ENCODE measurements around the gene FGGY. TPM values are rescaled to one million over a fixed set of nuclear protein-coding genes. Genes with fewer than 3 reads are reported as not detected.
"Not testable (repeated sequence)": the region's sequence is repeated elsewhere in the genome, so short reads cannot be mapped to it uniquely, and the experiment has no call there.

FGGY gene
- total RNA-seq, 1 donor from 2014 or later, result 9.0 TPM

DNA sequence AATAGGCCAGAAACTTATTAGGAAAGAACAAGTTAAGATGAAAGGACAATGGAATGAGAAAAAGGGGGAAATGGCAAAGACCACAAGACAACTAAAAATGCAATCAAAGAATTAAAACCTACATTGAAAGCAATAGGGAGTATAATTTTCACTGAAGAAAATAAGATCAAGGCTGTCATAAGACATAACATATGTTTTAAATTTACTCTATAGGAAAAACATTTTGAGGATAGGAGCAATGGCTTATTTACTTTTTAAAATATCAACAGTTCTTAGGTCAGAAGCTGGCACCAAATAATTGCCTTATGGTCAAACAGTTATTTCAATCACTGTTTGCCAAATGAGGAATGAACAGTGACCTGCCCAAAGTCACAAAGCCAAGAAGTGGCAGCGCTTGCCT, 346.6 kb downstream of the FGGY start:
- Mint-ChIP-seq H3K4me3 (ENCODE audit: unreplicated experiment) (no peak overlapping the region), H3K9me3 (ENCODE audit: low read depth) (peaks cover 4% of the 10 kb centered on the region), H3K36me3 (ENCODE audit: low read depth) (peaks cover 2% of the 10 kb centered on the region), H3K27me3 (ENCODE audit: low read depth) (no peaks in the 10 kb centered on the region), H3K4me1 (ENCODE audit: low read depth) (peaks cover 8% of the 10 kb centered on the region), H3K27ac (ENCODE audit: unreplicated experiment) (no peak overlapping the region)
- TF ChIP-seq, protein P1, sequence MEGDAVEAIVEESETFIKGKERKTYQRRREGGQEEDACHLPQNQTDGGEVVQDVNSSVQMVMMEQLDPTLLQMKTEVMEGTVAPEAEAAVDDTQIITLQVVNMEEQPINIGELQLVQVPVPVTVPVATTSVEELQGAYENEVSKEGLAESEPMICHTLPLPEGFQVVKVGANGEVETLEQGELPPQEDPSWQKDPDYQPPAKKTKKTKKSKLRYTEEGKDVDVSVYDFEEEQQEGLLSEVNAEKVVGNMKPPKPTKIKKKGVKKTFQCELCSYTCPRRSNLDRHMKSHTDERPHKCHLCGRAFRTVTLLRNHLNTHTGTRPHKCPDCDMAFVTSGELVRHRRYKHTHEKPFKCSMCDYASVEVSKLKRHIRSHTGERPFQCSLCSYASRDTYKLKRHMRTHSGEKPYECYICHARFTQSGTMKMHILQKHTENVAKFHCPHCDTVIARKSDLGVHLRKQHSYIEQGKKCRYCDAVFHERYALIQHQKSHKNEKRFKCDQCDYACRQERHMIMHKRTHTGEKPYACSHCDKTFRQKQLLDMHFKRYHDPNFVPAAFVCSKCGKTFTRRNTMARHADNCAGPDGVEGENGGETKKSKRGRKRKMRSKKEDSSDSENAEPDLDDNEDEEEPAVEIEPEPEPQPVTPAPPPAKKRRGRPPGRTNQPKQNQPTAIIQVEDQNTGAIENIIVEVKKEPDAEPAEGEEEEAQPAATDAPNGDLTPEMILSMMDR (IDR thresholded peaks at IDR 0.05), result no peak
- DNase-seq (ENCODE audit: low spot score), result no peak

DNA sequence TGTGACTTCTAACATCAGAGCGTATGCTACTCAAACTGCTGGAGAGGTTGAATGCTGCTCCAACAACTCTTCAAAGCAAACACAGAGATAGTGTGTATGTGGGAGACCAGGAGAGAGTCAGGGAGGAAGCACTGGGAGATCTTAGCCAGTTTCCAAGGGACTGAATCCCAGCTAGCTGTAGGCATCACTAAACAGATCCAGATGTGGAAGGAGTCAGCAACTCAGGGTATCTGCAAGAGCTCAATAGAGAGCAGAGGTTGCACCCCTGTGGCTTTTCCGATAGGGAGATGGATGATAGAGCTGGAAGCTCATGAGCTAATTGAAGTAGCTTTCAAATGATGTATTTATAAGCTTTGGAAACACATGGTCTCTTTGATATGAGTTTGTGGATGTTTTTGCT, 349.0 kb downstream of the FGGY start:
- H3K4me1 Mint-ChIP-seq (ENCODE audit: low read depth), result peaks cover 8% of the 10 kb centered on the region
- no peak overlapping the region for H3K4me3 Mint-ChIP-seq (ENCODE audit: unreplicated experiment)
- no peaks in the 10 kb centered on the region for H3K9me3 Mint-ChIP-seq (ENCODE audit: low read depth)
- DNase-seq (ENCODE audit: low spot score), result no peak
- no peaks in the 10 kb centered on the region for H3K36me3 Mint-ChIP-seq (ENCODE audit: low read depth)
- H3K27ac Mint-ChIP-seq (ENCODE audit: unreplicated experiment), result no peak overlapping the region
- TF ChIP-seq, protein P1 (IDR thresholded peaks at IDR 0.05), result no peak
- no peaks in the 10 kb centered on the region for H3K27me3 Mint-ChIP-seq (ENCODE audit: low read depth)

DNA sequence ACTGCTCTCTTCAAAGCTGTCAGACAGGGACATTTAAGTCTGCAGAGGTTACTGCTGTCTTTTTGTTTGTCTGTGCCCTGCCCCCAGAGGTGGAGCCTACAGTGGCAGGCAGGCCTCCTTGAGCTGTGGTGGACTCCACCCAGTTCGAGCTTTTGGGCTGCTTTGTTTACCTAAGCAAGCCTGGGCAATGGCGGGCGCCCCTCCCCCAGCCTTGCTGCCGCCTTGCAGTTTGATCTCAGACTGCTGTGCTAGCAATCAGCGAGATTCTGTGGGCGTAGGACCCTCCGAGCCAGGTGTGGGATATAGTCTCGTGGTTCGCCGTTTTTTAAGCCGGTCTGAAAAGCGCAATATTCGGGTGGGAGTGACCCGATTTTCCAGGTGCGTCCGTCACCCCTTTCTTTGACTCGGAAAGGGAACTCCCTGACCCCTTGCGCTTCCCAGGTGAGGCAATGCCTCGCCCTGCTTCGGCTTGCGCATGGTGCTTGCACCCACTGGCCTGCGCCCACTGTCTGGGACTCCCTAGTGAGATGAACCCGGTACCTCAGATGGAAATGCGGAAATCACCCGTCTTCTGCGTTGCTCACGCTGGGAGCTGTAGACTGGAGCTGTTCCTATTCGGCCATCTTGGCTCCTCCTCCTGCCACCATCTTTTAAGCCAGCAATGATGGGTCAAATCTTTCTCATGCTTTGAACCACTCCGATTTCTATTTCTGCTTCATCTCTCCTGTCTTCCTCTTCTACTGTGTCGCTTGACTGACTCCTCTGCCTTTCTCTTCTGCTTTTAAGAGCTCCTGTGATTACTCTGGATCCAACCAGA, 356.5 kb downstream of the FGGY start:
- H3K4me1 Mint-ChIP-seq (ENCODE audit: low read depth); H3K27ac Mint-ChIP-seq (ENCODE audit: unreplicated experiment); H3K4me3 Mint-ChIP-seq (ENCODE audit: unreplicated experiment): not testable (repeated sequence)

DNA sequence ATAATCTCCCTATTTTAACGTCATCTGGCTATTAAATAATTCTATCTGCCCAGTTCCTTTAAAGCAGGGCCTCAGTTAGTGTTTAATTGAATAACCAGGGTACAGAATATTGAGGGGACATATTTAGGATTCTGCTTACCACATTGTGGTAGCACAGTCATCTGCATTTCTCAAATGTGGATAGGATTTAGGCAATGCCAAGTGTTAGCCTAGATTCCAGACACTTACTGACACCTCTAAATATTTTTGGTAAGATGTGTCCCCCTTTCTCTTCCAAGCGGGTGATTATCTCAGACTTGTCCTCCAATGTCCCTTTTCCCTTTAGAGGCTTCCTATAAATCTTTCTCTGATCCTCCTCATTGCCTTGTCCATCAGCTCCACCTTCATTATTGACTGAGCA, 357.1 kb downstream of the FGGY start:
- Mint-ChIP-seq H3K4me3 (ENCODE audit: unreplicated experiment) (no peak overlapping the region), H3K27me3 (ENCODE audit: low read depth) (no peaks in the 10 kb centered on the region), H3K9me3 (ENCODE audit: low read depth) (peaks cover 4% of the 10 kb centered on the region), H3K4me1 (ENCODE audit: low read depth) (no peaks in the 10 kb centered on the region), H3K36me3 (ENCODE audit: low read depth) (peaks cover 3% of the 10 kb centered on the region), H3K27ac (ENCODE audit: unreplicated experiment) (no peak overlapping the region)
- DNase-seq (ENCODE audit: low spot score), result no peak
- TF ChIP-seq, protein P1 (IDR thresholded peaks at IDR 0.05), result no peak

More for the DNA sequence above, 356.5 kb downstream of the FGGY start:
- not testable (repeated sequence) for H3K27me3 Mint-ChIP-seq (ENCODE audit: low read depth); H3K9me3 Mint-ChIP-seq (ENCODE audit: low read depth); H3K36me3 Mint-ChIP-seq (ENCODE audit: low read depth); DNase-seq (ENCODE audit: low spot score)

DNA sequence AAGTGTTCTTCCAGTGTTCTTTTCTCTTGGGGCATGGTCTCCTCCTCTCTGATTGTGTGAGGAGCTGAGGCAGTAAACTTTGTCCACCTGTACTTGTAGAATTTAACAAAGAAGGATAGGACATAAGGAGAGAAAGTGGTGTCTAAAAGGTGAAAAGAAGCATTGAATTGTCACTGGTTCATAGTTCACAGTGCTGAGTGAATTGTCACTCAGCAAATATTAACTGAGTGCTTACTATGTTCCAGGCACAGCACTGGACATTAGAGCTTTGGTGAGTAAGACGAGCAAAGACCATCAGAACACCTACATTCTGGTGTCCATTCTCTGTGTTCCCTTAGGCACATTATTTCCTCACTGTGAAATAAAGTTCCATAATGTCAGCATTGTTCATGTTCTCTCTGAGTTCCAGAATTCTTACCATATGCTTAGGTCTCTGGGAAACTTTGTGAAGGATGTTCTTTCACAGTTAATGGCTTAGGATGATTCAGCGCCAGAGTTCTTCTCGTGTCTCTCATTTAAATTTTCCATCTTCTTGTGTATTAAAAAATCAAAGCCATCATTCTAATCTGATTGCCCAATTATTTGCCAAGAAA, 361.1 kb downstream of the FGGY start:
- H3K4me1 Mint-ChIP-seq (ENCODE audit: low read depth), result no peaks in the 10 kb centered on the region
- no peak overlapping the region for H3K4me3 Mint-ChIP-seq (ENCODE audit: unreplicated experiment)
- no peak for DNase-seq (ENCODE audit: low spot score)
- TF ChIP-seq, protein P1 (IDR thresholded peaks at IDR 0.05), result no peak
- H3K9me3 Mint-ChIP-seq (ENCODE audit: low read depth), result peaks cover 3% of the 10 kb centered on the region
- no peak overlapping the region for H3K27ac Mint-ChIP-seq (ENCODE audit: unreplicated experiment)
- peaks cover 2% of the 10 kb centered on the region for H3K36me3 Mint-ChIP-seq (ENCODE audit: low read depth)
- H3K27me3 Mint-ChIP-seq (ENCODE audit: low read depth), result no peaks in the 10 kb centered on the region

Data from chondrocyte (in vitro differentiated cells).